ENCODE results near the gene SERPINC1. TPM values are rescaled to one million over a fixed set of nuclear protein-coding genes. Genes with fewer than 3 reads are reported as not detected.
"Not testable (repeated sequence)": the region's sequence is repeated elsewhere in the genome, so short reads cannot be mapped to it uniquely, and the experiment has no call there.

Gene SERPINC1
- total RNA-seq, 1 experiment from 2014 or later, result 0.22 TPM

GRCh38 chr1:173914366-173914871 lies 2.7 kb downstream of the SERPINC1 start:
- DNase-seq, result peak in 1 of 2 experiments; percentile 14
- Histone ChIP-seq H3K36me3 (no peaks in the 10 kb centered on the region), H3K27me3 (no peaks in the 10 kb centered on the region), H3K27ac (no peak overlapping the region), H3K9me3 (replicated peaks) (no peaks in the 10 kb centered on the region), H3K4me1 (no peaks in the 10 kb centered on the region), H3K4me3 (no peak overlapping the region)

GRCh38 chr1:173913111-173913510 lies 4.0 kb downstream of the SERPINC1 start:
- no peaks in the 10 kb centered on the region for H3K27me3 ChIP-seq
- no peak for DNase-seq
- no peak overlapping the region for H3K27ac ChIP-seq
- H3K4me1 ChIP-seq, result no peaks in the 10 kb centered on the region
- no peak overlapping the region for H3K4me3 ChIP-seq
- H3K36me3 ChIP-seq, result no peaks in the 10 kb centered on the region
- H3K9me3 ChIP-seq (replicated peaks), result no peaks in the 10 kb centered on the region

- Histone ChIP-seq H3K9me3 (replicated peaks) (no peaks in the 10 kb centered on the region), H3K27ac (no peak overlapping the region), H3K4me3 (no peak overlapping the region), H3K36me3 (no peaks in the 10 kb centered on the region), H3K4me1 (no peaks in the 10 kb centered on the region), H3K27me3 (no peaks in the 10 kb centered on the region)
- no peak for DNase-seq
Observed at GRCh38 chr1:173903827-173904531, 13.1 kb downstream of the SERPINC1 start.

- Histone ChIP-seq H3K36me3 (no peaks in the 10 kb centered on the region; the same call in 1 of the 2 replicates), H3K27ac (no peak overlapping the region), H3K27me3 (no peaks in the 10 kb centered on the region), H3K4me1 (no peaks in the 10 kb centered on the region), H3K9me3 (replicated peaks) (no peaks in the 10 kb centered on the region), H3K4me3 (no peak overlapping the region)
- no peak for DNase-seq
Observed at GRCh38 chr1:173900992-173901391, 16.1 kb downstream of the SERPINC1 start.

GRCh38 chr1:173900427-173900826 lies 16.7 kb downstream of the SERPINC1 start:
- no peak overlapping the region for H3K27ac ChIP-seq
- no peaks in the 10 kb centered on the region for H3K4me1 ChIP-seq
- H3K4me3 ChIP-seq, result no peak overlapping the region
- no peaks in the 10 kb centered on the region for H3K9me3 ChIP-seq (replicated peaks)
- no peak for DNase-seq
- H3K27me3 ChIP-seq, result no peaks in the 10 kb centered on the region
- no peaks in the 10 kb centered on the region; the same call in 1 of the 2 replicates for H3K36me3 ChIP-seq

GRCh38 chr1:173894189-173894588 lies 22.9 kb downstream of the SERPINC1 start:
- no peak overlapping the region for H3K27ac ChIP-seq
- no peaks in the 10 kb centered on the region; the same call in 1 of the 2 replicates for H3K36me3 ChIP-seq
- no peaks in the 10 kb centered on the region for H3K4me1 ChIP-seq
- H3K4me3 ChIP-seq, result no peak overlapping the region
- no peak for DNase-seq
- H3K27me3 ChIP-seq, result no peaks in the 10 kb centered on the region
- H3K9me3 ChIP-seq (replicated peaks), result no peaks in the 10 kb centered on the region

- H3K4me1 ChIP-seq, result no peaks in the 10 kb centered on the region
- H3K9me3 ChIP-seq (replicated peaks), result no peaks in the 10 kb centered on the region
- no peaks in the 10 kb centered on the region; the same call in 1 of the 2 replicates for H3K36me3 ChIP-seq
Observed at GRCh38 chr1:173893611-173894010, 23.5 kb downstream of the SERPINC1 start.

GRCh38 chr1:173889885-173890284 lies 27.2 kb downstream of the SERPINC1 start:
- H3K27ac ChIP-seq, result no peak overlapping the region
- no peaks in the 10 kb centered on the region for H3K9me3 ChIP-seq (replicated peaks)
- no peak overlapping the region for H3K4me3 ChIP-seq
- no peaks in the 10 kb centered on the region for H3K4me1 ChIP-seq
- peaks cover 4% of the 10 kb centered on the region; the same call in 1 of the 2 replicates for H3K36me3 ChIP-seq
- DNase-seq, result no peak
- no peaks in the 10 kb centered on the region for H3K27me3 ChIP-seq

More at GRCh38 chr1:173893611-173894010, 23.5 kb downstream of the SERPINC1 start:
- Histone ChIP-seq H3K27me3 (no peaks in the 10 kb centered on the region), H3K4me3 (no peak overlapping the region), H3K27ac (no peak overlapping the region)
- DNase-seq, result no peak

- H3K9me3 ChIP-seq (replicated peaks), result no peaks in the 10 kb centered on the region
- H3K4me1 ChIP-seq, result no peaks in the 10 kb centered on the region
- peaks cover 4% of the 10 kb centered on the region; the same call in 1 of the 2 replicates for H3K36me3 ChIP-seq
- no peak overlapping the region for H3K27ac ChIP-seq
- no peak for DNase-seq
- H3K4me3 ChIP-seq, result no peak overlapping the region
- H3K27me3 ChIP-seq, result no peaks in the 10 kb centered on the region
Observed at GRCh38 chr1:173888749-173889148, 28.4 kb downstream of the SERPINC1 start.

- no peak overlapping the region for H3K27ac ChIP-seq
- H3K27me3 ChIP-seq, result no peaks in the 10 kb centered on the region
- DNase-seq, result no peak
- H3K4me3 ChIP-seq, result no peak overlapping the region
- H3K9me3 ChIP-seq (replicated peaks), result no peaks in the 10 kb centered on the region
- peaks cover 4% of the 10 kb centered on the region; the same call in 1 of the 2 replicates for H3K36me3 ChIP-seq
- H3K4me1 ChIP-seq, result no peaks in the 10 kb centered on the region
Observed at GRCh38 chr1:173887627-173888026, 29.5 kb downstream of the SERPINC1 start.

- no peak for DNase-seq
- Histone ChIP-seq H3K9me3 (replicated peaks) (no peaks in the 10 kb centered on the region), H3K27me3 (no peaks in the 10 kb centered on the region), H3K4me1 (no peaks in the 10 kb centered on the region), H3K27ac (no peak overlapping the region), H3K36me3 (peaks cover 4% of the 10 kb centered on the region; the same call in 1 of the 2 replicates), H3K4me3 (no peak overlapping the region)
Observed at GRCh38 chr1:173886746-173887611, 30.1 kb downstream of the SERPINC1 start.

GRCh38 chr1:173884701-173885100 lies 32.4 kb downstream of the SERPINC1 start:
- peaks cover 4% of the 10 kb centered on the region; the same call in 1 of the 2 replicates for H3K36me3 ChIP-seq
- H3K4me3 ChIP-seq, result no peak overlapping the region
- H3K27ac ChIP-seq, result no peak overlapping the region
- no peaks in the 10 kb centered on the region for H3K9me3 ChIP-seq (replicated peaks)
- H3K27me3 ChIP-seq, result no peaks in the 10 kb centered on the region
- no peak for DNase-seq
- no peaks in the 10 kb centered on the region for H3K4me1 ChIP-seq

- H3K27me3 ChIP-seq; H3K9me3 ChIP-seq (replicated peaks); H3K27ac ChIP-seq; H3K4me1 ChIP-seq; DNase-seq; H3K36me3 ChIP-seq; H3K4me3 ChIP-seq: not testable (repeated sequence)
Observed at GRCh38 chr1:173881117-173881516, 36.0 kb downstream of the SERPINC1 start.

- no peak for DNase-seq
- H3K4me1 ChIP-seq, result no peaks in the 10 kb centered on the region
- H3K9me3 ChIP-seq (replicated peaks), result no peaks in the 10 kb centered on the region
- H3K4me3 ChIP-seq, result no peak overlapping the region
- H3K36me3 ChIP-seq, result no peaks in the 10 kb centered on the region; the same call in 1 of the 2 replicates
- no peak overlapping the region for H3K27ac ChIP-seq
- H3K27me3 ChIP-seq, result no peaks in the 10 kb centered on the region
Observed at GRCh38 chr1:173878251-173878650, 38.9 kb downstream of the SERPINC1 start.

- no peaks in the 10 kb centered on the region; the same call in 1 of the 2 replicates for H3K36me3 ChIP-seq
- DNase-seq, result no peak
- H3K27me3 ChIP-seq, result no peaks in the 10 kb centered on the region
- no peak overlapping the region for H3K27ac ChIP-seq
- H3K4me3 ChIP-seq, result no peak overlapping the region
- no peaks in the 10 kb centered on the region for H3K4me1 ChIP-seq
- no peaks in the 10 kb centered on the region for H3K9me3 ChIP-seq (replicated peaks)
Observed at GRCh38 chr1:173876732-173877131, 40.4 kb downstream of the SERPINC1 start.

All from SJCRH30 (cell line).